Activated T-helper 1 cell treated with anti-CD3 and anti-CD28 coated beads, Interleukin-12 subunit alpha, Interleukin-12 subunit beta, Interleukin-2, Interleukin-4 antibody, amounts not matched to agents 30 ng/mL and 10 ng/mL and 1 ng/mL, durations not matched to agents 14 hours and 24 hours and 36 hours (primary cell): Measurements from ENCODE around the gene TSPAN15. TPM values are rescaled to one million over a fixed set of nuclear protein-coding genes. Genes with fewer than 3 reads are reported as not detected.
"Not testable (repeated sequence)": the region's sequence is repeated elsewhere in the genome, so short reads cannot be mapped to it uniquely, and the experiment has no call there.

Experiments
- DNase-seq: peaks from one replicate; pipeline ENCODE4 v3.0.0; 2021; ENCODE audit warnings: low spot score
- H3K27ac Mint-ChIP-seq: one replicate; pipeline ENCODE4 v1.8.0; 2021; ENCODE audit warnings: mild to moderate bottlenecking, mixed read lengths
- H3K27me3 Mint-ChIP-seq: one replicate; pipeline ENCODE4 v1.8.0; 2022; ENCODE audit warnings: mild to moderate bottlenecking, moderate library complexity, mixed read lengths; ENCODE audit not compliant: insufficient read depth
- H3K36me3 Mint-ChIP-seq: one replicate; pipeline ENCODE4 v1.8.0; 2021; ENCODE audit warnings: low read depth, mixed read lengths
- H3K4me1 Mint-ChIP-seq: one replicate; pipeline ENCODE4 v1.8.0; 2021; ENCODE audit warnings: low read depth, mixed read lengths
- H3K4me3 Mint-ChIP-seq: one replicate; pipeline ENCODE4 v1.8.0; 2021; ENCODE audit warnings: mild to moderate bottlenecking, moderate library complexity, mixed read lengths
- H3K9me3 Mint-ChIP-seq: one replicate; pipeline ENCODE4 v1.8.0; 2021; ENCODE audit warnings: mixed read lengths
- intact Hi-C: fragments of 100-400 bp; cut with micrococcal nuclease; formaldehyde crosslinking; loops from one replicate; pipeline ENCODE4 v1.15.1; 2024
- total RNA-seq: library from RNA; stranded (reverse); gene quantifications from 2 replicates; pipeline ENCODE4 v1.2.3, GENCODE V29; 2022

The TSPAN15 gene
- total RNA-seq, 1 donor from 2014 or later: 1.6 TPM

DNA sequence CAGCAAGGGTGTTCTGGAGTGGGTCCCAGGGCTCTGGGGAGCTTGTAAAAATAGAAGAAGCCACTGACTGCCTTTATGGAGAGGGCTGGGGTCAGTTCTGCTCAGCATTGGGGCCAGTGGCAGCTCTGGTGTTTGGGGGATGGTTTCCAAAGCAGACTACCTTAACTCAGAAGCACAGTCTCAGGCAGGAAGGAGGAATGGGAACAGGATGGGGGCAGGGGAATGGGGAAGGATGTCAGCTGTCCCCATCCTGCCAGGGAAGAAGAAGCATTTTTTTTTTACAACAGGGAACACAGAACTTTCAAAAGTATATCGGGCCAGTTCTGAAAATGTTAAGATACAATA is 28.8 kb downstream of the TSPAN15 start:
- H3K4me3 Mint-ChIP-seq: no peak overlapping the region
- intact Hi-C loops: no loop called here
- H3K36me3 Mint-ChIP-seq: no peaks in the 10 kb centered on the region
- H3K4me1 Mint-ChIP-seq: no peaks in the 10 kb centered on the region
- no peaks in the 10 kb centered on the region for H3K9me3 Mint-ChIP-seq
- peaks cover 7% of the 10 kb centered on the region for H3K27me3 Mint-ChIP-seq
- DNase-seq: no peak
- no peak overlapping the region for H3K27ac Mint-ChIP-seq

DNA sequence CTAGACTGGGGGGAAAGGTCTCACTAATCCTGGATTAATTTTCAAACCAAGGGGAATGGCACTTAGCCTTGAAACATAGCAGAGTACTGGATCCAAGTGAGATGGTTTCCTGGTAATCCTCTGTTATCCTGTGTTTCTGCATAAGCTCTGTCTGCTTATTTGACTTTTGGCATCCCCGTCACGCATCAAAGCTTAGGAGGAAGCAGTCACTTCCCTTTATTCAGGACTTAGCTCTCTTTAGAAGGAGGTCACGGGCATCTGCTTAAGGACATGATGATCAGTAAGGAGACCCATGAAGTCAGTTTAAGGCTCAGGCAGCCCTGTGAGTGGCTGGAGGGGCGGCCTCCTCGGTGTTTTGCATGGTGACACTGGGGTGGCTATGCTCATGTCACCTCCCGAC is 30.0 kb downstream of the TSPAN15 start:
- H3K4me3 Mint-ChIP-seq: no peak overlapping the region
- intact Hi-C loops: no loop called here

GRCh38 chr10:69481811-69482524 is 30.7 kb downstream of the TSPAN15 start:
- no peak for DNase-seq
- Mint-ChIP-seq H3K27ac (no peak overlapping the region), H3K9me3 (no peaks in the 10 kb centered on the region), H3K27me3 (peaks cover 9% of the 10 kb centered on the region), H3K4me3 (no peak overlapping the region), H3K4me1 (no peaks in the 10 kb centered on the region), H3K36me3 (no peaks in the 10 kb centered on the region)
- intact Hi-C loops: no loop called here

More for the DNA sequence above, 30.0 kb downstream of the TSPAN15 start:
- Mint-ChIP-seq H3K36me3 (no peaks in the 10 kb centered on the region), H3K27ac (no peak overlapping the region), H3K9me3 (no peaks in the 10 kb centered on the region), H3K4me1 (no peaks in the 10 kb centered on the region), H3K27me3 (peaks cover 9% of the 10 kb centered on the region)
- no peak for DNase-seq

DNA sequence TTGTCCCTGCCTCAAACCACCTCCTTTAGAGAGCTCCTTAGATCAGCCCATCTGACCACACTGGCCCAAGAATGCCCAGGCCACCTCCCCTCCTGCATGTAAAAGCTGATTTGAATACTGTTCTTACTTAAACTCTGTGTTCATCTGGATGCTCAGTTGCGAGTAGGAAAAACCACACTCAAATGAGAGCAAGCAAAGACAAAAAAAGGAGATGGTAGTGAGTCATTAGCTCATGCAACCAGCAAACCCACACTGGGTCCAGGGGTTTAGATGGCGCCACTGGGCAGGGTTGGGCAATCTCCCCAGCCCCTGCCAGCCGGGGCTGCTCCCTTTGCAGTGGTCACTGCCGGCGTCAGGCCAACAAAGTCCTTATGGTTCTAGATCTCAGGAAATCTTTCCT is 32.7 kb downstream of the TSPAN15 start:
- no peak overlapping the region for H3K4me3 Mint-ChIP-seq

GRCh38 chr10:69484736-69485135 is 33.5 kb downstream of the TSPAN15 start:
- H3K27ac Mint-ChIP-seq: no peak overlapping the region
- peaks cover 6% of the 10 kb centered on the region for H3K27me3 Mint-ChIP-seq

More for the DNA sequence above, 32.7 kb downstream of the TSPAN15 start:
- DNase-seq: no peak
- no peaks in the 10 kb centered on the region for H3K36me3 Mint-ChIP-seq
- no peaks in the 10 kb centered on the region for H3K4me1 Mint-ChIP-seq
- H3K27ac Mint-ChIP-seq: no peak overlapping the region
- H3K9me3 Mint-ChIP-seq: peaks cover 12% of the 10 kb centered on the region
- intact Hi-C loops: no loop called here
- peaks cover 7% of the 10 kb centered on the region for H3K27me3 Mint-ChIP-seq

DNA sequence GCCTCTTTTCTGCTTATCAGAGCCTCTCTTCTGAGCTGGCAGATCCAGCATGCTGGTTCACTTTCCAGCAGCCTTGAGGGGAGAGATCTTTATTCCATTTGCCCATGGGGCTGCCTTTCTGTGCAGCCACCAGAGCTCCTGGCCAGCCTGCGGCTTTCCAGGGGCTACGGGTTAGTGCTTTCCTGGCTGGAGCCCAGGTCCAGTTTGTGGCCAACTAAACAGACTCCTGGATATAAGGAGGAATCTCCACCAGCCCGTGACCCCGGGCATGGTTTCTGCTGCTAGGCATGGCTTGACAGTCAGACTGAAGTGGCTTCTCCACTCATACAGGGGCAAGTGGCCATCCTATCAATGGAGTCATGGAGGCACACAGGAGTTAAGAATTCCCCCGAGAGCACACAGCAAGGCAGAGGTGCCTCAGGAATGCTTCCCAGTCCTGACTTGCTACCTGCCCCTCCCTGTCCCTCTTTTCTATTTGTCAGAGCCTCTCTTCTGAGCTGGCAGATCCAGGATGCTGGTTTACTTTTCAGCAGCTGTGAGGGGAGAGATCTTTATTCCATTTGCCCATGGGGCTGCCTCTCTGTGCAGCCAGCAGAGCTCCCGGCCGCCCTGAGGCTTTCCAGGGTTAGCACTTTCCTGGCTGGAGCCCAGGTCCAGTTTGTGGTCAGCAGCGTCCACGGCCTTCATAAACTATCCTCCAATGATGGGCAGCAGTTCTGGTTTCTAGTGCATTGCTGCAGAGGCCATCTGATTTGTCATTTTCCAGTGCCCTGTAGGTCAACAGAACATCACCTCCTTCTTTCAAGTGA is 35.9 kb downstream of the TSPAN15 start:
- H3K27me3 Mint-ChIP-seq: peaks cover 2% of the 10 kb centered on the region
- intact Hi-C loops: no loop called here
- no peak for DNase-seq
- H3K27ac Mint-ChIP-seq: no peak overlapping the region
- no peak overlapping the region for H3K4me3 Mint-ChIP-seq
- H3K4me1 Mint-ChIP-seq: no peaks in the 10 kb centered on the region
- H3K9me3 Mint-ChIP-seq: peaks cover 12% of the 10 kb centered on the region
- no peaks in the 10 kb centered on the region for H3K36me3 Mint-ChIP-seq

More at GRCh38 chr10:69484736-69485135, 33.5 kb downstream of the TSPAN15 start:
- H3K9me3 Mint-ChIP-seq: peaks cover 12% of the 10 kb centered on the region
- no peak overlapping the region for H3K4me3 Mint-ChIP-seq
- intact Hi-C loops: no loop called here
- H3K36me3 Mint-ChIP-seq: no peaks in the 10 kb centered on the region
- no peak for DNase-seq
- no peaks in the 10 kb centered on the region for H3K4me1 Mint-ChIP-seq

DNA sequence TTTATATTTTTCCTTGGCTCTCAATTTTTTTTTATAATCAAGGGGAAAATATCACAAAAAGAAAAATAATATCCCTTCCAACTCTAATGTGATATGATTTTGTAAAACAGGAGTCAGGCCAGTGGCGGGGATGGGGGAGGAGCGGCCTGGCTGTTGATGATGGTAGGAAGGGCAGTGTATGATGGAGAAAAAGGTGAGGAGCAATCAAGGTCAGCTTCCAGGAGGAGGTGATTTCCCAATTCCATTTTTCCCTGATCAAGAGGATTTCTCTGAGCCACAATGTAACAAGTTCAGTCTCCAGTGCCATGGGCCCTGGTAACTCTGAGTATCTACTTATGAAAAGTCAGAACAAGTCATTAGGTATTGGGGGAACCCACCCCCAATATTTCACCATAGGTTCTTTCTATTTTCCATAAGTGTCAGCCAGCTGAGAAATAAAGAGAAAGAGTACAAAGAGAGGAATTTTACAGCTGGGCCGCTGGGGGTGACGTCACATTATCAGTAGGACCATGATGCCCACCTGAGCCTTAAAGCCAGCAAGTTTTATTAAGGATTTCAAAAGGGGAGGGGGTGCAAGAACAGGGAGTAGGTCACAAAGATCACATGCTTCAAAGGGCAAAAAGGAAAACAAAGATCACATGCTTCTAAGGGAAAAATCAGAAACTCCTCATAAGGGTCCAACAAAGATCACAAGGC is 37.0 kb downstream of the TSPAN15 start:
- peaks cover 12% of the 10 kb centered on the region for H3K9me3 Mint-ChIP-seq
- H3K4me1 Mint-ChIP-seq, intact Hi-C loops, H3K27ac Mint-ChIP-seq, DNase-seq, H3K36me3 Mint-ChIP-seq, H3K4me3 Mint-ChIP-seq, H3K27me3 Mint-ChIP-seq: not testable (repeated sequence)

GRCh38 chr10:69488856-69489255 is 37.6 kb downstream of the TSPAN15 start:
- H3K27me3 Mint-ChIP-seq, H3K27ac Mint-ChIP-seq, H3K4me3 Mint-ChIP-seq, H3K36me3 Mint-ChIP-seq, H3K4me1 Mint-ChIP-seq, DNase-seq, intact Hi-C loops: not testable (repeated sequence)
- H3K9me3 Mint-ChIP-seq: peaks cover 12% of the 10 kb centered on the region

DNA sequence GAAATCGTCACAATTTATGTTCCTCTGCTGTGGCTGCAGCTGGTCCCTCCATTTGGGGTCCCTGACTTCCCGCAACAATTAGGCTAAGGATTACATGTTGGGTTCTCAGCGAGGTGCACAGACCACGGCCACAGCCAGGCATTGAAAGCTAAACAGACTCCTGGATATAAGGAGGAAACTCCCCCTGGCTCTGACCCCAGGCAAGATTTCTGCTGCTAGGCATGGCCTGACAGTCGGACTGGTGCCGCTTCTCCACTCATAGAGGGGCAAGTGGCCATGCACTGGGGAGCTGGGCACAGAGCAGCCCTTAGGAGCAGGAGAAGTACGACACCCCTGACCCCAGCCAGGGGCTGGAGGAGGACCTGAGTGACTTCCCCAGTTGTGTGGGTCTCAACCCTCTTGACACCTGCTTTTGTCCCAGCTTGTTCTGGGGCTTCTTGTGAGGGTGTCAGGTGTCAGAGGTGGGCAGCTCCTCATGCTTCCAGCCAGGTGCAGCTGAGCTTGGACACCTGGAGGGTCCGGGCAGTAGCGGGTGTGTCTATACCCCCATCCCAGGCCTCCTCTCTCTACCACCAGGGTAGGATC is 38.3 kb downstream of the TSPAN15 start:
- no peaks in the 10 kb centered on the region for H3K36me3 Mint-ChIP-seq
- peaks cover 12% of the 10 kb centered on the region for H3K9me3 Mint-ChIP-seq
- H3K27me3 Mint-ChIP-seq: peaks cover 2% of the 10 kb centered on the region
- no peak overlapping the region for H3K27ac Mint-ChIP-seq
- H3K4me3 Mint-ChIP-seq: no peak overlapping the region
- intact Hi-C loops: no loop called here
- no peak for DNase-seq
- H3K4me1 Mint-ChIP-seq: no peaks in the 10 kb centered on the region

DNA sequence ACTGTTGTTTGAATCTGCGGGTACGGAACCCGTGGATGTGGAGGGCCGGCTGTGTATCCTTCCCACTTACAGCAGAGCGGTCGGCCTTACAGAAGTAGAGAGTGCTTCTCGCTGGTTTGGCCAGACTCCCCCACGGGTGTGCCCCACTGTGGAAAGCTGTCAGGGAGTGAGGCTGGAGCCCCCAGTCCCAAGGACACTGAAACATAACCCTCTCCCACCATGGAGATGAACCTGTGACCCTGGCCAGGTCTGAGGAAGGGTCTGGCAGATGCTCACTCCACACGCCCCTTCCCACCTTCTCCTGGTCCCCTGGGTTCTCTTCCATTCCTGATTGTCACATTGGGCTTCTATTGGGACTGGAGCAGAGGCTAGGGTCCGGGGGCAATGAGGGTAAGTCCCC is 39.6 kb downstream of the TSPAN15 start:
- no peaks in the 10 kb centered on the region for H3K36me3 Mint-ChIP-seq
- intact Hi-C loops: no loop called here
- no peak for DNase-seq
- H3K27me3 Mint-ChIP-seq: no peaks in the 10 kb centered on the region
- H3K27ac Mint-ChIP-seq: no peak overlapping the region
- no peaks in the 10 kb centered on the region for H3K4me1 Mint-ChIP-seq
- H3K9me3 Mint-ChIP-seq: peaks cover 12% of the 10 kb centered on the region
- no peak overlapping the region for H3K4me3 Mint-ChIP-seq

- H3K4me1 Mint-ChIP-seq: no peaks in the 10 kb centered on the region
- no peak overlapping the region for H3K4me3 Mint-ChIP-seq
- peaks cover 12% of the 10 kb centered on the region for H3K9me3 Mint-ChIP-seq
- H3K27me3 Mint-ChIP-seq: no peaks in the 10 kb centered on the region
- DNase-seq: no peak
- intact Hi-C loops: no loop called here
- H3K27ac Mint-ChIP-seq: no peak overlapping the region
- no peaks in the 10 kb centered on the region for H3K36me3 Mint-ChIP-seq
Observed at GRCh38 chr10:69491611-69492010, 40.3 kb downstream of the TSPAN15 start.

- no peak overlapping the region for H3K4me3 Mint-ChIP-seq
- no peaks in the 10 kb centered on the region for H3K36me3 Mint-ChIP-seq
- H3K4me1 Mint-ChIP-seq: no peaks in the 10 kb centered on the region
- DNase-seq: no peak
- peaks cover 12% of the 10 kb centered on the region for H3K9me3 Mint-ChIP-seq
- no peaks in the 10 kb centered on the region for H3K27me3 Mint-ChIP-seq
- intact Hi-C loops: no loop called here
- no peak overlapping the region for H3K27ac Mint-ChIP-seq
Observed at GRCh38 chr10:69492091-69492745, 41.0 kb downstream of the TSPAN15 start.
